ENCODE measurements around the gene CKS2.

Gene CKS2

GRCh38 chr9:89358376-89358916, 47.5 kb downstream of the CKS2 start:
- TF ChIP-seq JUND (IDR thresholded peaks at IDR 0.05; ENCODE audit: low read depth), result no peak
- in situ Hi-C loops (cut with HindIII; ENCODE audit: low pct_unique_long_range_greater_than_20kb, low sequenced_read_pairs), result no loop called here
- DNase-seq (ENCODE audit: low read depth in 1 of 2, low spot score in 1 of 2), result no peak

DNA sequence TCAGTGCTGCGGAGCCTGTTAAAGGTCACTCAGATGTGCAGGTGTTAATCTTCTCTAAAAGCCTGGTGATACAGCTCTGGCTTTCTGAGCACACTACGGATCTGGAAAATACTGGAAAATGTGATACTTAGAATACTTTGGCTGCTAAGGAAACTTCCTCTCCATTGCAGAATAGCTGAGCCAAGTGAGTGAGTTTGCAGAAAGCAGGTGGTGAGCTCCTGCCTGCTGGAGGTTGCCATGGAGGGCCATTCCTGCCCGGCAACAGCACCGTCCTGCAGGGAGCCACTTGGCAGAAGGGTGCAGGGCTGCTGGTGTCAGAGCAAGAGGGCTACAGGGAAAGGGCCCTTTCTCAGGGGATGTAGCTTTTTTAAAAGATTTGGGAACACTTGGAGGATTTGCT, 48.0 kb downstream of the CKS2 start:
- in situ Hi-C loops (cut with HindIII; ENCODE audit: low pct_unique_long_range_greater_than_20kb, low sequenced_read_pairs), result no loop called here
- DNase-seq (ENCODE audit: low read depth in 1 of 2, low spot score in 1 of 2), result peak in 1 of 2 experiments; percentile 24
- no peak for TF ChIP-seq JUND (IDR thresholded peaks at IDR 0.05; ENCODE audit: low read depth)

DNA sequence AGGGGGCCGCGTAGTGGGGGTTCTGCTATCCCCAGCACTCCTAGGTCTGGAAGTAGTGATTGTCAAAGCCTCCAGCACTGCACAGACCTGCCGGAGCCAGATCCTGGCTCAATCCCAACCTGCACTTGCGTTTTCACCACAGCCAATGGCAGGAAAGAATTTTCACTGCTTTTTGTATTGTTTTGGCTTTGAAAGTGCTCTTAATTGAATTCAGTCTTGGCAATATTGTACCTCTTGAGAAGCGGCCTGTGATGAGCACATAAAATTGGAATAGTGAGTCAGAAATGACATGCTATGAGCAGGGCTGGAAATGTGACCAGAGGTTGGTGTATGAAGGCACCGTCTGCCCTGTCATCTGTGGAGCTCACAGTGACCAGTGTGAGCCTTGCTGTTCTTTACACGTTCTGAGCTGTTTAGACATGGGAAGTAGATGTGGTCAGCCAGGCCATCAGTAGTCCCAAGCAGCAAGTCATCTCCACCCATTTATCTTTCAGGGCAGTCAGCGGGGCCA, 48.8 kb downstream of the CKS2 start:
- in situ Hi-C loops (cut with HindIII; ENCODE audit: low pct_unique_long_range_greater_than_20kb, low sequenced_read_pairs), result no loop called here
- DNase-seq (ENCODE audit: low read depth in 1 of 2, low spot score in 1 of 2), result no peak
- TF ChIP-seq JUND (IDR thresholded peaks at IDR 0.05; ENCODE audit: low read depth), result no peak

DNA sequence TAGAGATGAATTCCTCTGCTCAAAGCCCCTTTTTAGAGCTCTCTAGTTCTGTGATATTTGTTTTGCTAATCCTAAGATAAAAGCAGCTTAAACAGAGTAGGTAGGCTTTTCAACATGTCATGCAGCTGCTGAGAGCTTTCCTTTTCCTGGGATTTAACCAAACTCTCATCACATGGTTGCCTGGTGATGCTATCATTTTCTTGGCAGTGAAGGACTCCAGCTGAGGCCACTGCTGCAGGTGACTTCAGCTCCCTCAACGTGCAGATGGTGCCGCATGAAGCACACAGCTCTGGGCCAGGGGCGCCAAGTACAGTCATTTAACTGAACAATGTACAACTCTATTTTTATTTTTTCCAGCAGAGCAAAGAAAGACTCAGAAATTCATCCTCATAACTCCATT, 49.5 kb downstream of the CKS2 start:
- no peak for DNase-seq (ENCODE audit: low read depth in 1 of 2, low spot score in 1 of 2)
- TF ChIP-seq JUND (IDR thresholded peaks at IDR 0.05; ENCODE audit: low read depth), result no peak
- in situ Hi-C loops (cut with HindIII; ENCODE audit: low pct_unique_long_range_greater_than_20kb, low sequenced_read_pairs), result no loop called here

- in situ Hi-C loops (cut with HindIII; ENCODE audit: low pct_unique_long_range_greater_than_20kb, low sequenced_read_pairs), result no loop called here
- DNase-seq (ENCODE audit: low read depth in 1 of 2, low spot score in 1 of 2), result no peak
- TF ChIP-seq JUND (IDR thresholded peaks at IDR 0.05; ENCODE audit: low read depth), result no peak
Observed at GRCh38 chr9:89361031-89361430, 50.0 kb downstream of the CKS2 start.

DNA sequence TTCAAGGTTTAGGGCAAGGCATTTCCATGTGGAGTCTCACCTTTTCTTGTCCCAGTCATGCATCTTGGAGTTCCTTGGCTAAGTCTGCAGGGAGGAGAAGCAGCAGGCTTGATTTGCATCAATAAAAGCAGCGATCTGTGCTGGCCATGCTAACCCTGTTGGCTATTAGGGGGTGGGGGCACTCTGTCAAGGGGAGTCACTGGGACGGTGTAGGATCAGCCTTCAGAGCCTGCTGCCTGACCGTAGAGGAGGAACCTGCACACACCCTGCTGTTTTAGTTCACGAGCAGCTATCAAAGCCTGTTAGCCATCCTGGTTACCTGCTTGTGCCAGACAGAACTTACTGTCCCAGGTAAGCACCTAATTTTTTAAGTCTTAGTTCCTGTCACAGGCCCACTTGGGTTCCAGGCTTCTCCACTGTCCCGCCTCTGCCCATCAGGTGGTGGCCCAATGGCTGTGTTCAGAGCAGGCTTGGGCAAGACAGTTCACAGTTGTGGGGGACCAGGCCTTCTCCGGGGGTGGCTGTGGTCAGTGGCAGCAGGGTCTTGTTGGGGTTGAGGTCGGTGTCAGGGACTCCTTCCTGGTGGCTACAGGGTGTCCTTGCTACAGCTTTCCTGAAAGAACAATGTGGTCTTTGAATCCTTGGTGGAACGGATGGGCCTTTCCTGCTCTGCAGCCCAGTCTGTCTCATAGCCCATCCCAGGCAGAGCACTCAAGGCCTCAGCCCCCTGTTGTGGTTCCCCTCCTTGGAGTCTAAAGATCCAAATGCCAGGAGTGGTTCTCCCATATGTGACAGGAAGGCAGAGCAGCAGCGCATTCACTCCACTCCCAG, 51.0 kb downstream of the CKS2 start:
- no peak for DNase-seq (ENCODE audit: low read depth in 1 of 2, low spot score in 1 of 2)
- in situ Hi-C loops (cut with HindIII; ENCODE audit: low pct_unique_long_range_greater_than_20kb, low sequenced_read_pairs), result no loop called here
- TF ChIP-seq JUND (IDR thresholded peaks at IDR 0.05; ENCODE audit: low read depth), result no peak

DNA sequence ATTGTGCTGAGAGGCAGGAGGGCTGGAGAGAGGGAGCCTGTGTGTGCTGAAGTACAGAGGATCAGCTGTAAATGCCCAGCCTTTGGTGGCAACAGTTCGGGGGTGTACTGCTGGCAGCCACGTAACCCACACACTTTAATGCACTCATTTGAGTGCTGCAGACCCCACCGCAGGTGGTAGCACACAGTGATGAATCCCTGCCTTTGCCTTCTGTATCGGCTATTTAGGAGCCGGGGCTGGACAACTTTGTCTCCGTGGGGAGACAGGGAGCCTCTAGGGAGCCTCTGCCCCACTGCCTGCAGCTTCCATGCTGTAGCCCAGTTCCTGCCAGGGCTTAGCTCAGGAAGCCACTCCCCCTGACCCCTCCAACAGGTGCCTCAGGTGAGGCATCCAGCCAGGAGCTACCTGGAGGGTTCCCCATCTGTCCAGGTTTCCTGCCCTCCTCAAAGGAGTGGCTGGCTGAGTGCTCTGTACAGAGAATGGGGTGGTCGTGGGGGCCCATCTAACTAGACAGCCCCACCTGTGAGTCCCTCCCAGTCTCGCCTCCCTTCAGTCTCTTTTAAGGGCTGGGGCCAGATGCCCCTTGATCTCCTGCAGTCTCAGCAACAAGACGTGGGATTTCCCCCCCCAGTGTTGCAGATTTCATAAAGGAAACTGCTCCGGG, 51.8 kb downstream of the CKS2 start:
- in situ Hi-C loops (cut with HindIII; ENCODE audit: low pct_unique_long_range_greater_than_20kb, low sequenced_read_pairs), result no loop called here
- TF ChIP-seq JUND (IDR thresholded peaks at IDR 0.05; ENCODE audit: low read depth), result no peak
- DNase-seq (ENCODE audit: low read depth in 1 of 2, low spot score in 1 of 2), result no peak

DNA sequence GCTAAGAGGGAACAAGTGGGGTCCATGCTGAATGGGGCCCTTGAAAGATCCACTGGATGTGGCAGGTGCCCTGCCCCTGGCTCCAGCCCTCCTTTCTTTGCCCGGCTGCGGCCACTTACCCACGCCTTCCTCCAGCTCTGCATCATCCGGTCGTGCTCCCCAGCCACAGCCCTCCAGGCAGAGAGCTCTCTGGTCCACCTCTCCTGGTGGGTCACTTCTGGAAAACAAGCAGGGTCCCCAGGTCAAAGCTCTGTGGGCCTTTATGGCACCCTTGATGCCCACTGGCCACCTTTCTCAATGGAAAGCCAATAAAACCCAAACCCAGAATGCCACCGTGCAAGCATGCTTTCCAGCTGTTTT, 52.3 kb downstream of the CKS2 start:
- in situ Hi-C loops (cut with HindIII; ENCODE audit: low pct_unique_long_range_greater_than_20kb, low sequenced_read_pairs), result no loop called here
- no peak for DNase-seq (ENCODE audit: low read depth in 1 of 2, low spot score in 1 of 2)
- no peak for TF ChIP-seq JUND (IDR thresholded peaks at IDR 0.05; ENCODE audit: low read depth)

DNA sequence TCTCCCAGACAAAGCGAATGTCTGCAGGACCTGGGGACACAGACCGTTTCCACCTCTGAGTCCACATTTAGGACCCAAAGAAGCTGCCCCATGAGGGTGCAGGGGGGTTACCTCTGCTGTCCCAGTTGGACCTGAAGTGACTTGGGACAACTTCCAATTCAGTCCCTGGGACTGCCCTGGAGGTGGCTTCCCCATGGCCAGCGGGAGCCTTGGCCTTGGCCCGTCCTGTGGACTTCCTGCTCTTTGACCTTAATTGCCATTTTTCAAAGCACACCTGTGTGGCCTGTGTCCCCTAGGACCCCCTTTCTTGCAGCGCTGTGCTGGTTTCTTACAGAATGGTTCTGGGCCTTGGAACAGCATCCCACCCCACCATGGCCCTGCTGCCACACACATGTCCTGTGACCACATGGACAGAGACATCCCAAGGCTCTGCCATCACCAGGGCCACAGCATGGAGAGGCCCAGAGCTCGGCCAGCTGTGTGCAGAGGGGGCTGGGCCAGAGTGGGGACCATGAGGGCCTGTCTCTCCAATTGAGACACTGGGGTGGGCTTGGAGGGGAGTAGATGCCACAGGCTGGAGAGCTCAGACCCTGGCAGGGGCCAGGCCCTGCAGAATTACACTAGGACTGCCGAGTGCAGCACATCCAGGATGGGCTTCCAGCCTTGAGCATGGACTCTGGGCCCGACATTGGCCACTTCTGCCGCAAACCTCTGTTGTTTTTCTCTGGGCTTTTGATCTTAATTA, 53.1 kb downstream of the CKS2 start:
- TF ChIP-seq JUND (IDR thresholded peaks at IDR 0.05; ENCODE audit: low read depth), result no peak
- DNase-seq (ENCODE audit: low read depth in 1 of 2, low spot score in 1 of 2), result no peak
- in situ Hi-C loops (cut with HindIII; ENCODE audit: low pct_unique_long_range_greater_than_20kb, low sequenced_read_pairs), result no loop called here

DNA sequence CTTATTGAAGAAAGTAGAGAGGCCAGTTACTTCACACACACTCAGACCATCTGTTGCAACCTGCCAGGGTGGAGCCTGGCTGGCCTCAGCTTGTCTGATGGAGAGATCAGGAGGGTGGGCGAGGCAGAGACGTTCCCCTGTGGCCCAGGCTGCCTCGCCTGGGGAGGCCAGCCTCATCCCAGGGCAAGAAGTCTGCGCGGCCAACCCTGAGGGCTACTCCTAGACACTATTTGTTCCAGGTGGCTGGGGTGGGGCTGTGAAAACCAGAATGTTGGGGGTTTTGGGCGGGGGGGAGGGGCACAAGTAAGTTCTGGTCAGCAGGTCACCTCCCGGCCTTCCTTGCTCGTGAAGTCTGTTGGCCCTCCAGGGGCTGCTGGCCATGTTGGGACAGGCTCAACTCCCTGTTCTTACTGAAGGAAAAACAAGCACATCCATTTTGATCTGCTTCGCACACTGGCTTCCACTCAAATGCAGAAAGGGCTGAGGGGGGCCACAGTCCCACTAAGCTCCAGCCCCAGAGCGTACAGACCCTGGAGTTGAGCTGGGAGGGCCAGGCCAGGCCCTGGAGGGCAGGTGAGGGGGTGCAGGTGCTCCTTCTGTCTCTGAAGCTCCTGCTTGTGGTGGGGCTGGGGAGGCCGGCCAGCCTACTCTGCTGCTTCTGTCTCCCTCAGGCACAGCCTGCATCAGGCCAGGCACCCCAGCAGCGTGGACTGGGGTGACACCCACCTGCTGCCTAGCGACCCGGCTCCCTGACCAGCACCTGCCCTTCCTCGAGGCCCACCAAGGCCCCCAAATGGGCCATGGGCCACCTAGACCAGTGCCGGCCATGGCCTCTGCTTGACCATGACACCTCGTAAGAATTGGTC, 53.9 kb downstream of the CKS2 start:
- in situ Hi-C loops (cut with HindIII; ENCODE audit: low pct_unique_long_range_greater_than_20kb, low sequenced_read_pairs), result no loop called here
- DNase-seq (ENCODE audit: low read depth in 1 of 2, low spot score in 1 of 2), result no peak
- TF ChIP-seq JUND (IDR thresholded peaks at IDR 0.05; ENCODE audit: low read depth), result no peak

DNA sequence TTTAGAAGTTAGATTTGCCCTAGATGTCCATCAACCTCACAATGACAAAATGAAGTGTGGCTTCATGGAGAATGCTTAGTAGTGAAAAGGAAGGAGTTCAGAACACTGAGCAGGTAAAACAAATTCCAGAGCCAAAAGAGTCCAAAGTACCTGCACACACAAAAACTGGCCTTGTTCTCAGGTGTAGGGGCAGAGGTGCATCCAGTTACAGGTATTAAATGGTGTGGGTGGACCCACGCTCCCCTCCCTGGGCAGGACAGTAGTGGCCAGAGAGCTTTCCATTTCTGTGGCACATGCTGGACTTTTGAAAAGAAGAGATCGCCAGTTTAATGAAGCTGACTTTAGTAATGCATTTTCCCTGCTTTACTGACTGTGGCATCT, 54.5 kb downstream of the CKS2 start:
- no peak for TF ChIP-seq JUND (IDR thresholded peaks at IDR 0.05; ENCODE audit: low read depth)
- no peak for DNase-seq (ENCODE audit: low read depth in 1 of 2, low spot score in 1 of 2)
- in situ Hi-C loops (cut with HindIII; ENCODE audit: low pct_unique_long_range_greater_than_20kb, low sequenced_read_pairs), result no loop called here

All from T47D (cell line).